ENCODE data around the gene CCNO. TPM values are rescaled to one million over a fixed set of nuclear protein-coding genes. Genes with fewer than 3 reads are reported as not detected.

The CCNO gene, protein sequence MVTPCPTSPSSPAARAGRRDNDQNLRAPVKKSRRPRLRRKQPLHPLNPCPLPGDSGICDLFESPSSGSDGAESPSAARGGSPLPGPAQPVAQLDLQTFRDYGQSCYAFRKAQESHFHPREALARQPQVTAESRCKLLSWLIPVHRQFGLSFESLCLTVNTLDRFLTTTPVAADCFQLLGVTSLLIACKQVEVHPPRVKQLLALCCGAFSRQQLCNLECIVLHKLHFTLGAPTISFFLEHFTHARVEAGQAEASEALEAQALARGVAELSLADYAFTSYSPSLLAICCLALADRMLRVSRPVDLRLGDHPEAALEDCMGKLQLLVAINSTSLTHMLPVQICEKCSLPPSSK
- total RNA-seq: not detected

- peaks cover 37% of the 10 kb centered on the region for H3K4me1 ChIP-seq (ENCODE audit: insufficient read depth, low read length)
- peak within 1 kb of the TSS; percentile 29 for H3K4me3 ChIP-seq (ENCODE audit: low read length)
- no peaks in the 10 kb centered on the region for H3K9me3 ChIP-seq (ENCODE audit: low read depth, low read length)
- H3K27me3 ChIP-seq (ENCODE audit: insufficient read depth, low read length): peaks cover 95% of the 10 kb centered on the region
Measured at GRCh38 chr5:55232985-55233928, at the start of gene CCNO. CCNO (minus strand) TSS chr5:55233608; CDS start chr5:55233523, 85 bp downstream.

GRCh38 chr5:55278778-55279177 lies 45.4 kb upstream of the CCNO start:
- no peaks in the 10 kb centered on the region for H3K9me3 ChIP-seq (ENCODE audit: low read depth, low read length)
- no peaks in the 10 kb centered on the region for H3K27me3 ChIP-seq (ENCODE audit: insufficient read depth, low read length)
- no peaks in the 10 kb centered on the region for H3K4me1 ChIP-seq (ENCODE audit: insufficient read depth, low read length)
- H3K4me3 ChIP-seq (ENCODE audit: low read length): no peak overlapping the region

DNA sequence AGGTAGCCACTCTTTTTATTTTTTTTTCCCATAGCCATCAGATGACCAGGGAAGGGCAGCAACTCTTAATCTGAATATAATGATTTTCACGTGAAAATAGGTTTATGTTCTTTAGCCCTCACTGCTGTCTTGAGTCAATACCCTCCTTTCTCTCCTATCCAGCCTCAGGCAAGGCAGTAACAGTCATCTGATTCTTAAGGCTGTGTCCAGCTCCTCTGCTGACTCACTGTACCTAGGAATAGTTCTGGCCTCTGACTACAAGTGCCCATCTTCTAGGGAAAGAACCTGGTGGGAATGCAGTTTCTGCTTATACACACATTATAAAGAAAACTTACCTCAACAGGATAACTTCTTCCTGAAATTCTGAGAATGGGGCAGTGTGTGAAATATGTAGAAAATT lies 43.4 kb upstream of the CCNO start:
- no peaks in the 10 kb centered on the region for H3K27me3 ChIP-seq (ENCODE audit: insufficient read depth, low read length)
- no peaks in the 10 kb centered on the region for H3K9me3 ChIP-seq (ENCODE audit: low read depth, low read length)
- no peak overlapping the region for H3K4me3 ChIP-seq (ENCODE audit: low read length)
- no peaks in the 10 kb centered on the region for H3K4me1 ChIP-seq (ENCODE audit: insufficient read depth, low read length)

- Histone ChIP-seq H3K27me3 (ENCODE audit: insufficient read depth, low read length) (no peaks in the 10 kb centered on the region), H3K4me1 (ENCODE audit: insufficient read depth, low read length) (no peaks in the 10 kb centered on the region), H3K9me3 (ENCODE audit: low read depth, low read length) (no peaks in the 10 kb centered on the region), H3K4me3 (ENCODE audit: low read length) (no peak overlapping the region)
Measured at GRCh38 chr5:55258339-55258738, 24.9 kb upstream of the CCNO start.

- no peak overlapping the region for H3K4me3 ChIP-seq (ENCODE audit: low read length)
- H3K4me1 ChIP-seq (ENCODE audit: insufficient read depth, low read length): no peaks in the 10 kb centered on the region
- H3K9me3 ChIP-seq (ENCODE audit: low read depth, low read length): no peaks in the 10 kb centered on the region
- no peaks in the 10 kb centered on the region for H3K27me3 ChIP-seq (ENCODE audit: insufficient read depth, low read length)
Measured at GRCh38 chr5:55254802-55255201, 21.4 kb upstream of the CCNO start.

- H3K9me3 ChIP-seq (ENCODE audit: low read depth, low read length): peaks cover 12% of the 10 kb centered on the region
- no peak overlapping the region for H3K4me3 ChIP-seq (ENCODE audit: low read length)
- H3K4me1 ChIP-seq (ENCODE audit: insufficient read depth, low read length): no peaks in the 10 kb centered on the region
- no peaks in the 10 kb centered on the region for H3K27me3 ChIP-seq (ENCODE audit: insufficient read depth, low read length)
Measured at GRCh38 chr5:55250064-55250463, 16.7 kb upstream of the CCNO start.

GRCh38 chr5:55241746-55242145 lies 8.3 kb upstream of the CCNO start:
- Histone ChIP-seq H3K27me3 (ENCODE audit: insufficient read depth, low read length) (peaks cover 45% of the 10 kb centered on the region), H3K9me3 (ENCODE audit: low read depth, low read length) (no peaks in the 10 kb centered on the region), H3K4me3 (ENCODE audit: low read length) (no peak overlapping the region), H3K4me1 (ENCODE audit: insufficient read depth, low read length) (no peaks in the 10 kb centered on the region)

DNA sequence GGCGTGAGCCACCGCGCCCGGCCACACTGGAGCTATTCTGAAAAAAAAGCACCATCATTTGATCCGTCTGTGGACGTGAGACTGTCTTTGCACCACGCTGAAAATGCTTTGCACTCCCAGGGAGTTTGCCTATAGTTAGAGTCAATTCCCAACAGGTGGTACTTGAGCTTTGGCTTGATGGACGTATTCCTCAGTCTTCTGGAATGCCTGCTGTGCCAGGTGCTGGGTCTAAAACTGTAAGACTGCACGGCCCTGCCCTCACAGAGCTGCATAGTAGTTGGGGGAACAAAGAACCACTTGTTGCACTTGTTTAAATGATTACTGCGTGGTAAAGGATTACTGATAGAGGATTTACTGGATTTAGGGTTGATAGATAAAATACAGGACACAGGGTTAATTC lies 3.4 kb upstream of the CCNO start:
- no peaks in the 10 kb centered on the region for H3K9me3 ChIP-seq (ENCODE audit: low read depth, low read length)
- H3K4me1 ChIP-seq (ENCODE audit: insufficient read depth, low read length): peaks cover 27% of the 10 kb centered on the region
- peaks cover 85% of the 10 kb centered on the region for H3K27me3 ChIP-seq (ENCODE audit: insufficient read depth, low read length)
- H3K4me3 ChIP-seq (ENCODE audit: low read length): no peak overlapping the region

GRCh38 chr5:55234121-55234700 lies 803 bp upstream of the CCNO start:
- H3K9me3 ChIP-seq (ENCODE audit: low read depth, low read length): no peaks in the 10 kb centered on the region
- peaks cover 37% of the 10 kb centered on the region for H3K4me1 ChIP-seq (ENCODE audit: insufficient read depth, low read length)
- peak overlapping the region; percentile 29 for H3K4me3 ChIP-seq (ENCODE audit: low read length)
- H3K27me3 ChIP-seq (ENCODE audit: insufficient read depth, low read length): peaks cover 92% of the 10 kb centered on the region

DNA sequence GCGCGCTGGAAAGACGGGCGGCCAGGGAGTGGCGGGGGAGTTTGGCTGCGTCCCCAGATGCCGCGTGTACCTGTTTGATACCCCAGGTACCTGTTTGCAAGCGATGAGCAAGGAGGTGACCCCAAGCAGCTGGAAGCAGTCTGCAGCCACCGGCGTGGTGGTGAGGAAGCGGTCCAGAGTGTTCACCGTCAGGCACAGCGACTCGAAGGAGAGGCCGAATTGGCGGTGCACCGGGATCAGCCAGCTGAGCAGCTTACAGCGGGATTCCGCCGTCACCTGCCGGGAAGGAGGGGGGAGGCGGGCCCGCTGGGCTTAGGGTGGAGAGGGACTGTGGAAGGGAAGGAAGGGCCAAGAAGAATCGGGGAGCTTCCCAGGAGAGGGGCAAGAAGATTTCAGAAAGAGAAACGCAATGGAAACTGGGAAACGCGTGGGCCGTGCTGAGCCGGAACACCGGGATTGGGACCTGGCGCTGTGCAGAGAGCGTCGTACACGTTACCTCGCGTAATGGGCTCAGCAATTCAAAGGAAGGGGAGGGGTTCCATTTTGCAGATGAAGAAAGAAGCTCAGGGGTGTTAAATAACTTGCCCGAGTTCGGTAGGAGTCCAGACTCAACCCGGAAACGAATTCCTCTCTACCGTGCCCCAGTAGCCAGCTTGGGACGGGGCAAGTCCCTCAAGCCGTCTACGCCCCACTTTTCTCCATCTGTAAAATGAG lies 980 bp downstream of the CCNO start:
- Histone ChIP-seq H3K9me3 (ENCODE audit: low read depth, low read length) (no peaks in the 10 kb centered on the region), H3K4me1 (ENCODE audit: insufficient read depth, low read length) (peaks cover 43% of the 10 kb centered on the region), H3K4me3 (ENCODE audit: low read length) (no peak overlapping the region), H3K27me3 (ENCODE audit: insufficient read depth, low read length) (peaks cover 95% of the 10 kb centered on the region)

GRCh38 chr5:55231919-55232270 lies 1.5 kb downstream of the CCNO start:
- Histone ChIP-seq H3K4me1 (ENCODE audit: insufficient read depth, low read length) (peaks cover 48% of the 10 kb centered on the region), H3K4me3 (ENCODE audit: low read length) (no peak overlapping the region), H3K9me3 (ENCODE audit: low read depth, low read length) (no peaks in the 10 kb centered on the region), H3K27me3 (ENCODE audit: insufficient read depth, low read length) (peaks cover 93% of the 10 kb centered on the region)

- Histone ChIP-seq H3K4me3 (ENCODE audit: low read length) (no peak overlapping the region), H3K4me1 (ENCODE audit: insufficient read depth, low read length) (peaks cover 54% of the 10 kb centered on the region), H3K27me3 (ENCODE audit: insufficient read depth, low read length) (peaks cover 93% of the 10 kb centered on the region), H3K9me3 (ENCODE audit: low read depth, low read length) (no peaks in the 10 kb centered on the region)
Measured at GRCh38 chr5:55231029-55231918, 2.1 kb downstream of the CCNO start.

GRCh38 chr5:55230086-55230629 lies 3.2 kb downstream of the CCNO start:
- no peak overlapping the region for H3K4me3 ChIP-seq (ENCODE audit: low read length)
- H3K9me3 ChIP-seq (ENCODE audit: low read depth, low read length): no peaks in the 10 kb centered on the region
- peaks cover 98% of the 10 kb centered on the region for H3K27me3 ChIP-seq (ENCODE audit: insufficient read depth, low read length)
- H3K4me1 ChIP-seq (ENCODE audit: insufficient read depth, low read length): peaks cover 56% of the 10 kb centered on the region

Measured in mononuclear cell (primary cell).